Measurements from ENCODE around the gene DESI2. TPM values are rescaled to one million over a fixed set of nuclear protein-coding genes. Genes with fewer than 3 reads are reported as not detected.

Gene DESI2
- polyA plus RNA-seq, 2 of the 4 experiments (the other 2 are of a cell fraction), result 29.3 to 57.8 TPM

DNA sequence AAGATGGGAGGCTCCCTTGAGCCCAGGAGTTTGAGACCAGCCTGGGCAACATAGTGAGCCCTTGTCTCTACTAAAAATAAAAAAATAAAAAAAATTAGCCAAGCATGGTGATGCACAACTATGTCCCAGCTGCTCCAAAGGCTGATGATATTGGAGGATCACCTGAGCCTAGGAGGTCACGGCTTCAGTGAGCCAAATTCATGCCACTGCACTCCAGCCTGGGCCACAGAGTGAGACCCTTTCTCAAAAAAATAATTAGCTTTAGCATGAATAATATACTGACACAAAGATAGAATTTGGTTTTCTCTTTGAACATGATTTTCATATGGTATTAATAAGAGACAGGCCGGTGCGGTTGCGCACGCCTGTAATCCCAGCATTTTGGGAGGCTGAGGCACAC, 88.8 kb downstream of the DESI2 start:
- peaks cover 10% of the 10 kb centered on the region; the same call in 2 of the 3 replicates for H3K4me1 ChIP-seq
- FAIRE-seq (no peak), DNase-seq (ENCODE audit: low read depth in 1 of 2, low spot score in 1 of 2) (no peak), ATAC-seq (no peak)
- TF ChIP-seq TP53 (CRISPR knock-in tag; IDR thresholded peaks at IDR 0.05) (no peak), POLR2AphosphoS2 (conservative IDR thresholded peaks at IDR 0.05; ENCODE audit: low read length) (no peak), HOXB5 (CRISPR knock-in tag; IDR thresholded peaks at IDR 0.05) (no peak)
- TF ChIP-seq, protein P1, sequence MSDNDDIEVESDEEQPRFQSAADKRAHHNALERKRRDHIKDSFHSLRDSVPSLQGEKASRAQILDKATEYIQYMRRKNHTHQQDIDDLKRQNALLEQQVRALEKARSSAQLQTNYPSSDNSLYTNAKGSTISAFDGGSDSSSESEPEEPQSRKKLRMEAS (IDR thresholded peaks at IDR 0.05), result no peak
- H3K4me3 ChIP-seq, result no peak overlapping the region
- H3K4me2 ChIP-seq, result no peak overlapping the region
- H3K9me3 ChIP-seq, result no peaks in the 10 kb centered on the region
- H3K27ac ChIP-seq, result no peak overlapping the region
- ChIA-PET POLR2A (no interaction called here), CTCF (no interaction called here)
- WGBS (ENCODE audit: missing lambda C conversion rate), result 90% methylated on average over 5 of the region's 5 CpGs

DNA sequence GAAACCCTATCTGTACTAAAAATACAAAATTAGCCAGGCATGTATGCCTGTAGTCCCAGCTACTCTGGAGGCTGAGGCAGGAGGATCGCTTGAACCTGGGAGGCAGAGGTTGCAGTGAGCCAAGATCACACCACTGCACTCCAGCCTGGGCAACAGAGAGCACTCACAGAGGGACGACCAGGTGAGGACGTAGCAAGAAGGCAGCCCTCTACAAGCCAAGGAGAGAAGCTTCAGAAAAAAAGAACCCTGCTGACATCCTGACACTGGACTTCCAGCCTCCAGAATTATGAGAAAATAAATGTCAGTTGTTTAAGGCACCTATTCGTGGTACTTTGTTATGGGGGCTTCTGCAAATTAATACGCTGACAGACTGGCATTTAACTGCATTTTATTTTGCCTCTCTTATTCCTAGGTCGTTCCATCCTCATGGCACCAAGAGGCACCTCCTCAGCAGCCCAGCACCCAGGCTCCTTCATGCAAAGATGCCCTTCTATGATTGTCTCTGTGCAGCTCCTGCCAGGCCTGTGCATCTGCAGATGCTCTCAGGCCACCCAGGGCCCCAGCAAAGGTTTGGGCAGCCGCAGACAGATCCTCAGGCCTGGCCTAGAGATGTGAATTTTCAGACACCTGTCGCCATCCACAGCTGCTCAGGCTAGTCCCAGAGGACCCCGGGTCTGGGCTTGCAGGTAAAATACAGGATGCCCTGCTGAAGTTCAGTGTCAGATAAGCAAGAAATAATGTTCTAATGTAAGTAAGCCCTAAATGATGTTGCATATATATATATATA, 96.5 kb downstream of the DESI2 start:
- POLR2A ChIA-PET, result no interaction called here
- no peak for DNase-seq (ENCODE audit: low read depth in 1 of 2, low spot score in 1 of 2)
- 59% methylated on average over 9 of the region's 9 CpGs for WGBS (ENCODE audit: missing lambda C conversion rate)
- no peak for FAIRE-seq
- Histone ChIP-seq H3K4me1 (no peaks in the 10 kb centered on the region), H3K27ac (no peak overlapping the region), H3K9me3 (no peaks in the 10 kb centered on the region), H3K4me3 (no peak overlapping the region), H3K4me2 (no peak overlapping the region)
- ATAC-seq, result no peak
- TF ChIP-seq KDM1A (IDR thresholded peaks at IDR 0.05; ENCODE audit: low read depth) (no peak), NPAS2 (CRISPR knock-in tag; IDR thresholded peaks at IDR 0.05; ENCODE audit: borderline replicate concordance) (no peak), ESRRA (IDR thresholded peaks at IDR 0.05; ENCODE audit: borderline replicate concordance, low read length) (no peak), RCOR1 (IDR thresholded peaks at IDR 0.05; ENCODE audit: low read depth, low read length) (no peak), RAD21 (conservative IDR thresholded peaks at IDR 0.05 in 1 of 2, IDR thresholded peaks at IDR 0.05 in 1 of 2) (no peak), EP300 (IDR thresholded peaks at IDR 0.05) (no peak), TFCP2L1 (CRISPR knock-in tag; IDR thresholded peaks at IDR 0.05) (no peak), JUN (IDR thresholded peaks at IDR 0.05) (no peak)
- TF ChIP-seq, protein P2, sequence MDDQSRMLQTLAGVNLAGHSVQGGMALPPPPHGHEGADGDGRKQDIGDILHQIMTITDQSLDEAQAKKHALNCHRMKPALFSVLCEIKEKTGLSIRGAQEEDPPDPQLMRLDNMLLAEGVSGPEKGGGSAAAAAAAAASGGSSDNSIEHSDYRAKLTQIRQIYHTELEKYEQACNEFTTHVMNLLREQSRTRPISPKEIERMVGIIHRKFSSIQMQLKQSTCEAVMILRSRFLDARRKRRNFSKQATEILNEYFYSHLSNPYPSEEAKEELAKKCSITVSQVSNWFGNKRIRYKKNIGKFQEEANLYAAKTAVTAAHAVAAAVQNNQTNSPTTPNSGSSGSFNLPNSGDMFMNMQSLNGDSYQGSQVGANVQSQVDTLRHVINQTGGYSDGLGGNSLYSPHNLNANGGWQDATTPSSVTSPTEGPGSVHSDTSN (IDR thresholded peaks at IDR 0.05), result no peak
- TF ChIP-seq, protein P3, sequence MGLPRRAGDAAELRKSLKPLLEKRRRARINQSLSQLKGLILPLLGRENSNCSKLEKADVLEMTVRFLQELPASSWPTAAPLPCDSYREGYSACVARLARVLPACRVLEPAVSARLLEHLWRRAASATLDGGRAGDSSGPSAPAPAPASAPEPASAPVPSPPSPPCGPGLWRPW (IDR thresholded peaks at IDR 0.05), result no peak
- CTCF ChIA-PET, result interaction anchor here (1.1 kb wide), 1 partner anchor 47 kb away, joined by 3 read pairs; no protein-coding TSS in a partner anchor

DNA sequence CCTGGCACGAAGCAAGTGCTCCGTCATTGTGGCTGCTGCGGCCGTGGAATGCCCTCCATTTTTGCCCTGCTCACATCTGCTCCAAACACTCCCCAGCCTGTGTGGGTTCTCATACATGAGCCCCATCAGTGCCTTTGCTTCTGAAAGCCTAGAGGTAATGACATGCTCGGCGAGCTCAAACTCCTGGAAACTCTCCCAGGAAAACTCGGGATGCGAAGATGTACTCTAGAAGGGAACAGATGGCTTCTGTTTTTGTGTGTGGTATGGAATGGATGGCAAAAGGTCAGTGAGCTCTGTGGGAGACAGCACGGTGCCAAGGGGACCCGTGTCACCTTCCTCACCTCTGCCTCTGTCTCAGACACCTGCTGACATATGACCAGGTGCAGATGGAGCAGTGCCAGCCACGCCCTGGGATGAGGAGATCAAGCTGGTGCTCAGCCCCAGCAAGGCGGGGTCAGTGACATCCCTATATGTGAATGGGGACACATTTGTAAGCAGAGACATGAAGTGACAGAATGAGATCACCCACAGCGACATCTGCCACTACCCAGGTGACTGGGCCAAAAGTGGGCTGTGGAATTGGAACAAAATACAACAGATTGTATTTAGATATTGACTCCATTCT, 98.5 kb downstream of the DESI2 start:
- Histone ChIP-seq H3K9me3 (no peaks in the 10 kb centered on the region), H3K27ac (no peak overlapping the region), H3K4me1 (no peaks in the 10 kb centered on the region), H3K4me3 (no peak overlapping the region), H3K4me2 (no peak overlapping the region)
- ChIA-PET POLR2A (no interaction called here), CTCF (interaction anchor here (1.4 kb wide), 1 partner anchor 79 kb away, joined by 3 read pairs; no protein-coding TSS in a partner anchor)
- 62% methylated on average over 13 of the region's 13 CpGs for WGBS (ENCODE audit: missing lambda C conversion rate)
- ATAC-seq (no peak), DNase-seq (ENCODE audit: low read depth in 1 of 2, low spot score in 1 of 2) (no peak), FAIRE-seq (no peak)
- TF ChIP-seq NPAS2 (CRISPR knock-in tag; IDR thresholded peaks at IDR 0.05; ENCODE audit: borderline replicate concordance) (no peak), ESRRA (IDR thresholded peaks at IDR 0.05; ENCODE audit: borderline replicate concordance, low read length) (no peak), SMC3 (IDR thresholded peaks at IDR 0.05) (no peak), CEBPB (IDR thresholded peaks at IDR 0.05) (no peak), EHMT2 (IDR thresholded peaks at IDR 0.05; ENCODE audit: low read depth) (no peak)

DNA sequence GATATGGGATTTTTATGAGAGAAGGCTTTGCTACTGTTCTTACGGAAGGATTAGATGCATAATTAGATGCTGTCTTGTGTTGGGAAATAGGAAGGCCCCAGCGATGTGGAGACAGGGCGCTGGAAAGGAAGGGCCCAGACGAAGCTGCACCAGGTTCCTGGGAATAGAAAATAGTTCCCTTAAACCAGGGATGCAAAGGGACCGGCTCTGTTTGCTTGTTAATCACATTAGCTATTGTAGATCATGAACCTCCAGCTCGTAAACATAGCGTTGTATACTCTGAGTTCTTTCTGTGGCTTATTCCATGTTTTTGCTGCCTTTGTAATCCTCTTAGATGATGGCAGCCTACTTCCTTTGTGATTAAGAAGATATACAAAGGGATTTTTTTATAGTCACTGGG, 102.7 kb downstream of the DESI2 start:
- no peak for FAIRE-seq
- WGBS (ENCODE audit: missing lambda C conversion rate), result 92% methylated on average over 7 of the region's 7 CpGs
- Histone ChIP-seq H3K27ac (no peak overlapping the region), H3K4me1 (no peaks in the 10 kb centered on the region), H3K4me3 (no peak overlapping the region), H3K9me3 (no peaks in the 10 kb centered on the region), H3K4me2 (no peak overlapping the region)
- no peak for TF ChIP-seq CHD4 (IDR thresholded peaks at IDR 0.05; ENCODE audit: borderline replicate concordance)
- no peak for TF ChIP-seq POLR2A (IDR thresholded peaks at IDR 0.05; ENCODE audit: low read length)
- no peak for TF ChIP-seq HDAC2 (IDR thresholded peaks at IDR 0.05)
- no peak for TF ChIP-seq HOXB13 (CRISPR knock-in tag; IDR thresholded peaks at IDR 0.05; ENCODE audit: low read depth)
- TF ChIP-seq RCOR1 (IDR thresholded peaks at IDR 0.05; ENCODE audit: low read depth, low read length), result no peak
- no peak for TF ChIP-seq SMC3 (IDR thresholded peaks at IDR 0.05)
- TF ChIP-seq ZC3H11A (IDR thresholded peaks at IDR 0.05), result no peak
- TF ChIP-seq, protein P1 (IDR thresholded peaks at IDR 0.05), result no peak
- no peak for TF ChIP-seq FOSL2 (IDR thresholded peaks at IDR 0.05)
- no peak for TF ChIP-seq FOSL2 (CRISPR knock-in tag; IDR thresholded peaks at IDR 0.05)
- TF ChIP-seq JUNB (IDR thresholded peaks at IDR 0.05), result no peak
- no peak for TF ChIP-seq HOXA7 (CRISPR knock-in tag; IDR thresholded peaks at IDR 0.05)
- no peak for TF ChIP-seq EP300 (IDR thresholded peaks at IDR 0.05)
- CTCF ChIA-PET, result interaction anchor here (1.4 kb wide), 1 partner anchor 33 kb away, joined by 3 read pairs; no protein-coding TSS in a partner anchor
- no peak for DNase-seq (ENCODE audit: low read depth in 1 of 2, low spot score in 1 of 2)
- no peak for ATAC-seq
- POLR2A ChIA-PET, result no interaction called here
